GM23338 (cell line): ENCODE results near the gene GLUL. TPM values are rescaled to one million over a fixed set of nuclear protein-coding genes. Genes with fewer than 3 reads are reported as not detected.

ENCODE experiments used
- ATAC-seq: fragments of 200-7000 bp; cut with Tn5 transposase; 3 replicates; pipeline ENCODE4 v1.9.1; 2020
- DNase-seq: peaks from one replicate; pipeline ENCODE4 v3.0.0-alpha.2; 2015; ENCODE audit warnings: low spot score
- H2AFZ ChIP-seq: fragments of 200-600 bp; sonication (generic); 2 replicates; pipeline ENCODE4 v1.8.0; 2016; ENCODE audit warnings: antibody characterized with exemption, mild to moderate bottlenecking, moderate library complexity
- H3F3A ChIP-seq: fragments of 200-600 bp; sonication (generic); replicated peaks from 2 replicates; pipeline ENCODE4 v1.8.0; 2017; ENCODE audit warnings: antibody characterized with exemption, mixed run types, low read depth
- H3K27ac ChIP-seq: fragments of 200-600 bp; sonication (generic); 2 replicates; pipeline ENCODE4 v1.6.1; 2016; ENCODE audit warnings: low read depth
- H3K27me3 ChIP-seq: fragments of 200-600 bp; sonication (generic); 2 replicates; pipeline ENCODE4 v1.8.0; 2016; ENCODE audit warnings: mild to moderate bottlenecking, mixed run types, moderate library complexity; ENCODE audit not compliant: insufficient read depth
- H3K36me3 ChIP-seq: fragments of 200-600 bp; sonication (generic); 2 replicates; pipeline ENCODE4 v1.8.0; 2016; ENCODE audit warnings: mild to moderate bottlenecking; ENCODE audit not compliant: insufficient read depth
- H3K4me1 ChIP-seq: fragments of 200-600 bp; sonication (generic); 2 replicates; pipeline ENCODE4 v1.8.0; 2016; ENCODE audit warnings: mild to moderate bottlenecking, moderate library complexity; ENCODE audit not compliant: insufficient read depth
- H3K4me2 ChIP-seq: fragments of 200-600 bp; sonication (generic); 2 replicates; pipeline ENCODE4 v1.7.1; 2017; ENCODE audit warnings: mixed run types
- H3K4me3 ChIP-seq: fragments of 200-600 bp; sonication (generic); 2 replicates; pipeline ENCODE4 v1.6.1; 2016; ENCODE audit warnings: mixed run types
- H3K79me2 ChIP-seq: fragments of 200-600 bp; sonication (generic); replicated peaks from 2 replicates; pipeline ENCODE4 v1.8.0; 2017; ENCODE audit warnings: mild to moderate bottlenecking; ENCODE audit not compliant: insufficient read depth
- H3K9me2 ChIP-seq: fragments of 200-600 bp; sonication (generic); 2 replicates; pipeline ENCODE4 v1.8.0; 2017; ENCODE audit not compliant: insufficient read depth
- H4K20me1 ChIP-seq: fragments of 200-600 bp; sonication (generic); replicated peaks from 2 replicates; pipeline ENCODE4 v1.8.0; 2017; ENCODE audit warnings: mild to moderate bottlenecking; ENCODE audit not compliant: insufficient read depth
- H3K27ac Mint-ChIP-seq: 2 replicates; pipeline ENCODE4 v1.8.0; 2020; ENCODE audit warnings: inconsistent platforms, mild to moderate bottlenecking, moderate library complexity, mixed read lengths
- H3K27me3 Mint-ChIP-seq: 3 replicates; pipeline ENCODE4 v1.8.0; 2022; ENCODE audit warnings: low read depth, mild to moderate bottlenecking, moderate library complexity, mixed read lengths, inconsistent platforms; ENCODE audit not compliant: insufficient read depth, poor library complexity
- H3K36me3 Mint-ChIP-seq: 3 replicates; pipeline ENCODE4 v1.8.0; 2021; ENCODE audit warnings: low read depth, mild to moderate bottlenecking, inconsistent platforms, moderate library complexity, mixed read lengths
- H3K4me1 Mint-ChIP-seq: 3 replicates; pipeline ENCODE4 v1.8.0; 2020; ENCODE audit warnings: mild to moderate bottlenecking, inconsistent platforms, mixed read lengths
- H3K4me3 Mint-ChIP-seq: 3 replicates; pipeline ENCODE4 v1.8.0; 2021; ENCODE audit warnings: moderate library complexity, mild to moderate bottlenecking, inconsistent platforms, mixed read lengths
- H3K9me3 Mint-ChIP-seq: 3 replicates; pipeline ENCODE4 v1.8.0; 2020; ENCODE audit warnings: moderate library complexity, mild to moderate bottlenecking, inconsistent platforms, mixed read lengths
- CREB1 ChIP-seq: fragments of 250-450 bp; sonication (Bioruptor Pico); IDR thresholded peaks from 2 replicates; pipeline ENCODE4 v1.5.0; 2020; ENCODE audit warnings: low read depth, mild to moderate bottlenecking, moderate library complexity
- CTCF ChIP-seq, 2 experiments: fragments of 200-600 bp in 1 of 2; sonication (generic) in 1 of 2; conservative IDR thresholded peaks; 2 replicates each; pipeline versions ENCODE4 v1.5.1 to v1.6.1; 2016 to 2017; ENCODE audit warnings: antibody characterized with exemption in 2 of 2, low read depth in 2 of 2, mild to moderate bottlenecking in 2 of 2, moderate library complexity in 1 of 2
- ETS1 ChIP-seq: IDR thresholded peaks from 2 replicates; pipeline ENCODE4 v1.6.1; 2016; ENCODE audit warnings: antibody characterized with exemption
- EZH2 ChIP-seq: fragments of 200-600 bp; sonication (generic); IDR thresholded peaks from one replicate; pipeline ENCODE4 v1.8.0; 2017; ENCODE audit warnings: antibody characterized with exemption, mild to moderate bottlenecking, low read depth; ENCODE audit not compliant: unreplicated experiment
- EZH2phosphoT487 ChIP-seq: fragments of 200-600 bp; sonication (generic); IDR thresholded peaks from one replicate; pipeline ENCODE4 v1.8.1; 2018; ENCODE audit warnings: antibody characterized with exemption; ENCODE audit not compliant: unreplicated experiment
- JUNB ChIP-seq: IDR thresholded peaks from one replicate; pipeline ENCODE4 v1.6.1; 2016; ENCODE audit warnings: antibody characterized with exemption; ENCODE audit not compliant: unreplicated experiment
- NANOG ChIP-seq: IDR thresholded peaks from 2 replicates; pipeline ENCODE4 v1.6.1; 2016; ENCODE audit warnings: antibody characterized with exemption, borderline replicate concordance
- POLR2AphosphoS5 ChIP-seq: IDR thresholded peaks from 2 replicates; pipeline ENCODE4 v1.6.1; 2016; ENCODE audit warnings: antibody characterized with exemption, low read depth
- REST ChIP-seq: IDR thresholded peaks from one replicate; pipeline ENCODE4 v1.6.1; 2018; ENCODE audit warnings: antibody characterized with exemption; ENCODE audit not compliant: unreplicated experiment
- STAT1 ChIP-seq: IDR thresholded peaks from one replicate; pipeline ENCODE4 v1.6.1; 2016; ENCODE audit warnings: antibody characterized with exemption; ENCODE audit not compliant: unreplicated experiment
- ZNF114 ChIP-seq: fragments of 250-450 bp; sonication (Bioruptor Pico); IDR thresholded peaks from 2 replicates; pipeline ENCODE4 v1.5.0; 2020; ENCODE audit warnings: mild to moderate bottlenecking, moderate library complexity
- ZNF331 ChIP-seq: fragments of 250-450 bp; sonication (Bioruptor Pico); IDR thresholded peaks from 2 replicates; pipeline ENCODE4 v1.5.0; 2020; ENCODE audit warnings: low read depth, mild to moderate bottlenecking, moderate library complexity
- ZNF462 ChIP-seq: fragments of 250-450 bp; sonication (Bioruptor Pico); IDR thresholded peaks from 2 replicates; pipeline ENCODE4 v1.5.0; 2020; ENCODE audit warnings: mild to moderate bottlenecking, moderate library complexity
- polyA plus RNA-seq: library from polyadenylated mRNA; unstranded; fragments of >200 nt; fragmentation: Nextera tagmentation; extraction: Ambion mirVana; gene quantifications from 2 replicates; pipeline ENCODE4 v1.2.1, GENCODE V29; 2016
- total RNA-seq: library from RNA; depleted of rRNA; stranded (reverse); fragments of >200 nt; shearing (Covaris generic); gene quantifications from 2 replicates; pipeline ENCODE4 v1.2.3, GENCODE V29; 2014

GLUL gene
- total and polyA plus RNA-seq, 2 experiments from 2014 or later = 254 to 356 TPM

GRCh38 chr1:182410620-182411273 lies 19.2 kb upstream of the GLUL start:
- no peaks in the 10 kb centered on the region for H3K27me3 Mint-ChIP-seq
- H3K9me3 Mint-ChIP-seq = no peaks in the 10 kb centered on the region
- DNase-seq (no peak), ATAC-seq (no peak)
- TF ChIP-seq REST = no peak
- TF ChIP-seq STAT1 = no peak
- TF ChIP-seq NANOG = no peak
- TF ChIP-seq JUNB = no peak
- no peak for TF ChIP-seq ETS1
- no peak for TF ChIP-seq POLR2AphosphoS5
- TF ChIP-seq CREB1 = no peak
- TF ChIP-seq EZH2 = no peak
- no peak for TF ChIP-seq ZNF114 (CRISPR knock-in tag)
- TF ChIP-seq ZNF331 (CRISPR knock-in tag) = no peak
- TF ChIP-seq ZNF462 = no peak
- TF ChIP-seq CTCF (conservative IDR thresholded peaks at IDR 0.05; ENCODE audit: low read depth in 2 of 2) = no peak
- no peak for TF ChIP-seq EZH2phosphoT487
- H3K4me3 Mint-ChIP-seq = no peak overlapping the region
- Histone ChIP-seq H3K4me3 (no peak overlapping the region), H3K4me1 (no peaks in the 10 kb centered on the region), H3K4me2 (no peak overlapping the region), H3K79me2 (no peaks in the 10 kb centered on the region), H3K9me2 (no peaks in the 10 kb centered on the region), H3K36me3 (no peaks in the 10 kb centered on the region), H3K27me3 (no peaks in the 10 kb centered on the region), H4K20me1 (no peaks in the 10 kb centered on the region), H2AFZ (no peak overlapping the region), H3F3A (no peaks in the 10 kb centered on the region), H3K27ac (no peak overlapping the region)
- no peak overlapping the region for H3K27ac Mint-ChIP-seq
- no peaks in the 10 kb centered on the region for H3K36me3 Mint-ChIP-seq
- peaks cover 6% of the 10 kb centered on the region; the same call in 2 of the 3 replicates for H3K4me1 Mint-ChIP-seq
